Left cardiac atrium (tissue), 4 donors: Measurements from ENCODE around the gene C19orf47. TPM values are rescaled to one million over a fixed set of nuclear protein-coding genes. Genes with fewer than 3 reads are reported as not detected.

Experiments used
- ATAC-seq, 2 donors: fragments of 200-7000 bp; cut with Tn5 transposase; one replicate each; pipeline ENCODE4 v1.9.1; 2020; ENCODE audit warnings: mild to moderate bottlenecking in 2 of 2, moderate library complexity in 2 of 2
- DNase-seq: peaks from one replicate; pipeline ENCODE4 v3.0.0-alpha.2; 2020
- intact Hi-C, 2 donors: fragments of 100-400 bp; cut with DNase I; formaldehyde crosslinking; loops; one replicate each; pipeline versions ENCODE4 v1.14.1 to v1.15.1; 2022 to 2023
- total RNA-seq, 2 donors: library from RNA; stranded (reverse); fragmentation: NEBNext Ultra II Directional; extraction: Animal tissue kit (Norgen Biotek cat#: 25700); gene quantifications; one replicate each; pipeline ENCODE4 v1.2.1, GENCODE V29; 2021
- donor health status: DM: no; HTN: yes; CAD: no.
- donor health status: DM: no; HTN: yes; CAD: no; lungs with severe emphysema.
- donor health status: DM: yes; HTN: yes; CAD: no.
- donor health status: Dilated cardiomyopathy.

Gene C19orf47
- total RNA-seq, 2 donors from 2014 or later = 96.5 to 127 TPM

GRCh38 chr19:40326201-40326600, 22.0 kb downstream of the C19orf47 start:
- no peak for ATAC-seq
- no peak for DNase-seq
- intact Hi-C loops = no loop called here

GRCh38 chr19:40323705-40324104, 24.5 kb downstream of the C19orf47 start:
- no peak for ATAC-seq
- no peak for DNase-seq
- intact Hi-C loops = no loop called here

DNA sequence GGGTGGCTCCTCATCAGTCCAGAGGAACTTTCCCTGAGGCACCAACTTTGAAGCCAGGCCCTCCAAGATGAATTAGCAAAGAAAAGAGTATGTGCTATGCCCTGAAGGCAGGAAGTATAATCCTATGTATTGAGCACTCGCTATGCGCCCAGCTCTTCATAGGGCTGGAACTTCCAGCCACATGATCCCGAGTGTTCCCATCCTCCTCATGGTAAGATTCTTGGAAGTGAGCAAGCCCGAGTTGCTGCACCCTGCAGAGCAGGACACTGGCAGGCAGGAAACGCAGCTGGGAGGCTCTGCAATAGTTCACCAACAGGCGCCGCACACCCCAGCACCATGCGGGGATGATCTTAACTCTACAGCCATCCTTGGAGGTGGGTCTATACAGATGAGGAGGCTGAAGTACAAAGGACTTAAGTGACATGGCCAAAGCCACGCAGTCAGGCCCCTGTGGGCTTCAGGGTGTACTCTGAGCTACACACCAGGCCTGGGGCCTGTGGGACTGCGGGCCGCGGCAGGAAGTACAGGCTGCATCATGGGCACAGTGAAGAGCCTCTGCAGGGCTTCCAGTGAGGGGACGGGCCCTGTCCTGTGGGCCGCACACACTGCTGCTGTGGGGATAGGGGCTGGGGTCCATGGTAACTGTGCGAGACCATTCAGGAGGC, 25.1 kb downstream of the C19orf47 start:
- intact Hi-C loops = no loop called here
- DNase-seq (no peak), ATAC-seq (no peak)

DNA sequence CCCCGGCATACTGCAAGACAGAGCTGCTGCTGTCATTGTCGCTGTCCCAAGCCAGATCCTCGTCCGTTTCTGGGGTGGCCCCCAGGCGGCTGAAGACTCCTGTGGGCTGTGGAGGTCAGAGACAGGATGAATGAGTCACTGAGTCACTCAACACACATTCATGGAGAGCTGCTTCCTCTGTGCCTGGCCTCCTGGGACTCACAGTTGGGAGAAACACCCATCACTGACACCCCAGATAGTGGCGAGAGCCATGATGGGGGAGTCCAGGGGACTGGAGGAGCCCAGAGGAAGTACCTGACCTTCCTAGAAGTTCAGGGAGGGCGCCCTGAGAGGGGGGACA, 26.0 kb downstream of the C19orf47 start:
- intact Hi-C loops = no loop called here
- no peak for DNase-seq
- no peak for ATAC-seq

GRCh38 chr19:40321566-40322270, 26.5 kb downstream of the C19orf47 start:
- intact Hi-C loops = no loop called here
- ATAC-seq = no peak

GRCh38 chr19:40321076-40321475, 27.1 kb downstream of the C19orf47 start:
- no peak for DNase-seq
- intact Hi-C loops = no loop called here
- ATAC-seq = no peak

More at GRCh38 chr19:40321566-40322270, 26.5 kb downstream of the C19orf47 start:
- no peak for DNase-seq

- ATAC-seq = no peak
- intact Hi-C loops = no loop called here
- no peak for DNase-seq
Observed at GRCh38 chr19:40320558-40320935, 27.6 kb downstream of the C19orf47 start.

GRCh38 chr19:40317338-40317737, 30.9 kb downstream of the C19orf47 start:
- intact Hi-C loops = no loop called here
- no peak for DNase-seq
- no peak for ATAC-seq

- DNase-seq = no peak
- peak in 1 of 2 donors; percentile 14 for ATAC-seq
- intact Hi-C loops = no loop called here
Observed at GRCh38 chr19:40315812-40316470, 32.3 kb downstream of the C19orf47 start.

GRCh38 chr19:40314656-40315055, 33.5 kb downstream of the C19orf47 start:
- intact Hi-C loops = no loop called here
- no peak for ATAC-seq
- no peak for DNase-seq

- DNase-seq (no peak), ATAC-seq (no peak)
- intact Hi-C loops = no loop called here
Observed at GRCh38 chr19:40313229-40313983, 34.8 kb downstream of the C19orf47 start.

DNA sequence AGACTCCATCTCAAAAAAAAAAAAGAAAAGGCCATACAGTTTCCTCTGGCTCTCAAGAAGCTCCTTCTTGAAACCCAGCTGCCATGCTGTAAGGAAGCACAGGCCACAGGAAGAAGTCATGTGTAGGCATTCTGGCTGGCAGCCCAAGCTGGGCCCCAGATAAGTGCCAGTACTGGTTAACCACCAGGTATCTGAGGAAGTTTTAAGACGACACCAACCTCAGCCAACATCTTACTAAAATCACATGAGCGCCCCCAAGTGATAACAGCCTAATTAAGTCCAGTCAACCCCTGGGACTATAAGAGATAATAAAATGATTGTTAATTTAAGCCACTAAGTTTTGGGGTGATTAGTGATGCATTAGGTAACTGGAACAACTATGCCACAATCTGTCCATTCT, 35.7 kb downstream of the C19orf47 start:
- intact Hi-C loops = no loop called here

GRCh38 chr19:40309666-40310065, 38.5 kb downstream of the C19orf47 start:
- intact Hi-C loops = loop anchor here in 1 of 2 donors (10.0 kb wide), 2 partner anchors 215 to 285 kb away; no protein-coding TSS in a partner anchor
- DNase-seq = no peak
- ATAC-seq = no peak

More for the DNA sequence above, 35.7 kb downstream of the C19orf47 start:
- ATAC-seq (no peak), DNase-seq (no peak)

DNA sequence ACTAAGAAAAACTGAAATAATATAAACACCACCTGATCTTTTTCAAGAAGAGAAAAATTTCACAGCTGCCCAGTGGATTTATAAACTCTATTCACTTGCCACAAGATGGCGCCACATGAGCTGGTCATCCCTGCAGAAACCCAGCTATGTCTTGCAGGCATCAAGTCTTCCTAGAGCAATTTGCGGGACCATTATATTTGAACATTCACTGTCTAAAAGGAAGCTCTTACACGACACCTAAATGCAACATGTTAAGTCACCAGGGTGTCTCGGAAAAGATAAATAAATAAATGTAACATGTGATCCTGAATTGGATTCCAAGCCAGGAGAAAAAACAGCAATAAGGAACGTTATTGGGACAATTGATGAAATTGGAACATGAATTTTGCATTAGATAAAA, 42.8 kb downstream of the C19orf47 start:
- DNase-seq (peak; percentile 76), ATAC-seq (peak; percentile 76 to 84)
- intact Hi-C loops = loop anchor here in 1 of 2 donors (10.0 kb wide), 2 partner anchors 219 to 289 kb away; no protein-coding TSS in a partner anchor

GRCh38 chr19:40304306-40304705, 43.9 kb downstream of the C19orf47 start:
- intact Hi-C loops = loop anchor here in 1 of 2 donors (10.0 kb wide), 2 partner anchors 220 to 290 kb away; no protein-coding TSS in a partner anchor
- ATAC-seq = no peak

DNA sequence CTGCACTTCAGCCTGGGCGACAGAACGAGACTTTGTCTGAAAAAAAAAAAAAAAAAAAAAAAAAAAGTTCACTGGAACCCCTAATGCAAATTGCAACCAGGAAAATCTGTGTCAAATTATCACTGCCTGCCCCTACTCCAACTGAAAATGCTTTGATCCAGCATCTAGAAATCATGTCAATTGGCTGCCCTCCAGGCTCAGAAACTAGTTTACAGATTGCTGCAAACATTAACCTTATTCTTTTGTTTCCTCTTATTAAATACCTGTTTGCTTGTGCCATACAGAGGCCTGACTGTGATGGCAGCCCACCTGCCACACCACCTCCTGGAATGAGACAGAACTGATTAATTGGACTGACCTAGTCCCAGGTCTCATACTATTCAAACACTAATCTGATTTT, 44.4 kb downstream of the C19orf47 start:
- no peak for DNase-seq
- no peak for ATAC-seq
- intact Hi-C loops = loop anchor here in 1 of 2 donors (10.0 kb wide), 2 partner anchors 221 to 291 kb away; no protein-coding TSS in a partner anchor

More at GRCh38 chr19:40304306-40304705, 43.9 kb downstream of the C19orf47 start:
- DNase-seq = no peak

DNA sequence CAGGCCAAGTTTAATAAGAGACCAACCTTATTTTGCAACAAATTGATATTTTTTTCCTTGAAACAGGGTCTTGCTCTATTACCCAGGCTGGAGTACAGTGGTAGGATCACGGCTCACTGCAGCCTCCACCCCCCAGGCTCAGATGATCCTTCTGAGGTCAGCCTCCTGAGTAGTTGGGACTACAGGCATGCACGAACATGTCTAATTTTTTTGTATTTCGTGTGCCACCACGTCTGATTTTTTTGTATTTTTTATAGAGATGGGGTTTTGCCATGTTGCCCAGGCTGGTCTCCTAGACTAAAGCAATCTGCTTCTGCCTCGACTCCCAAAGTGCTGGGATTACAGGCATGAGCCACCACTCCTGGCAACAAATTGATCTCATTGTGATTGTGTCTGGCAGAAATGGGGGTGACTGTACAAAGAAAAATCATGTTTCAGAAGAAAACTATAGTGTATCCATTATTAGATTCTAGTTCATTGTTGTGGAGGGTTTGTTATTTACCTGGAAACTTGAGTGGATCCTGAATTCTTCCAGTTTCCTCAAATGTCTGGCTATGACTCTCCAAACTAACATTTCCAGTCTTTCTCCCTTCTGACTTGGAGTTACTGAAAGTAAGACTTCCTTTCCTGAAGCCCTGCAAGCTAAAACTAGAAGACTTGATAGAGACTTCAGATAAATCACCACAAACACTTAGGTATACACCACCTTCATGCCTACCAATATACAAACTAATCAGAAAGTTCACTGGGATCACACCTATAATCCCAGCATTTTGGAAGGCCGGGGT, 45.8 kb downstream of the C19orf47 start:
- ATAC-seq = no peak
- intact Hi-C loops = loop anchor here in 1 of 2 donors (10.0 kb wide), 2 partner anchors 222 to 292 kb away; no protein-coding TSS in a partner anchor
- no peak for DNase-seq

- no peak for ATAC-seq
- intact Hi-C loops = loop anchor here in 1 of 2 donors (10.0 kb wide), 2 partner anchors 224 to 294 kb away; no protein-coding TSS in a partner anchor
- no peak for DNase-seq
Observed at GRCh38 chr19:40300668-40301067, 47.5 kb downstream of the C19orf47 start.
